ENCODE results near the gene B4GALT7.
A peak's percentile ranks its signal among the peaks of the same experiment; 100 is the strongest.

Gene B4GALT7

DNA sequence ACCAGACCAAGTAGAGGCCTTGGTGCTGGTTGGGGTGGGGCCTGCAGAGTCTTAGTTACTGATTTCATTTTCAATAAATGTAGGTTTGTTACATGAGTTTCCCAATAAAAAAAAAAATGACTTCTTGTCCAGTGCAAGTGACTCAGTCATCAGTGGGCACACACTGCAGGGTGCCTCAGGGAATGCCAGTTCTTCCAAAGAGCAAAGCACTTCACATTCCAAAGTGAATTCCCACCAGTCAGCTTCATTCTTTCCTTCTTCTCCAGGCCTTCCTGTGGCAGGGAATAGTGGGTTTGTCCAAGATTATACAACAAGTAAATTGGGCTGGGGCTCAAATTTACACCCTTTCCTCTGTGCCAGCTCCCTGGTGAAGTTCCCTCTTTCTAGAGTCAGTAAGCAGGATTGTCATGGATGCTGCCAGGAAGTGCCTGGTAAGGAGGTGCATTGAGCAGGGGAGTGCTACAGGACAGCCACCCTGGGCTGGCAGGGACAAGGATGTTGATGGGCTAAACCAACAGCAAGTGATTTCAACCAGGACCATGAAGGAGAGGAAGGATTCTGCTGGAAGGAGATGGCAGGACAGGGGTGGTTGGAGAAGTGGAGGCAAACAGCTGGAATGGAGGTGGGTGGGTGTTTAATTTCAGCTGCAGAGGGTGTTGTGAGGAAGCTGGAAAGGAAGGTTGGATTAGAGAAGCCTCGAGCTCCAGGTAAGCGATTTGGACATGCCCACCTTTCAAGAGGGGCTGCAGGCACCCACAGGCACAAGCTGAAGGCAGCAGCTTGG lies 3.7 kb upstream of the B4GALT7 start:
- no peaks in the 10 kb centered on the region for H3K9me3 ChIP-seq (ENCODE audit: control insufficient read depth, low read length)
- H3K4me3 ChIP-seq (ENCODE audit: low read length) = no peak overlapping the region
- peaks cover 15% of the 10 kb centered on the region for H3K4me1 ChIP-seq (ENCODE audit: control insufficient read depth, insufficient read depth, low read length)
- H3K36me3 ChIP-seq (ENCODE audit: control insufficient read depth, insufficient read depth, low read length) = peaks cover 23% of the 10 kb centered on the region
- H3K9ac ChIP-seq (ENCODE audit: low read length) = no peak overlapping the region
- no peaks in the 10 kb centered on the region for H3K27me3 ChIP-seq (ENCODE audit: control insufficient read depth, insufficient read depth, low read length)

DNA sequence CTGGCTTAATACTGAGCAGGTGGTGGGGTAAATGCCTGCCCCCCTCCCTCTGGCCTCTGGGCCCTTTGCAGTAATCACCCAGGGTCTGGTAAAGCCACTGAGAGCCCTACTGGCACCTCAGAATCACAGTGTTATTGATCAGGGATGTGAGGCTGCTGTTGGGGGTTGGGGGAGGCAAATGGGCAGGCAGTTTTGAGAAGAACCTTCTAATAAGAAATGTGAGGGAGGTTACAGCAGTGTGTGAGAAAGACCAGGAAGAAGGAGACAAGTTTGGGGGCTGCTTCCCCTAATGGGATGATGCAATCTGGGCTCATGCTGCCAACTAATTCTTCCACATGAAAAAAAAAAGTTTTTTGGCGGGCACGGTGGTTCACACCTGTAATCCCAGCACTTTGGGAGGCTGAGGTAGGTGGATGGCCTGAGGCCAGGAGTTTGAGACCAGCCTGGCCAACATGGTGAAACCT lies 3.1 kb upstream of the B4GALT7 start:
- Histone ChIP-seq H3K27me3 (ENCODE audit: control insufficient read depth, insufficient read depth, low read length) (no peaks in the 10 kb centered on the region), H3K4me1 (ENCODE audit: control insufficient read depth, insufficient read depth, low read length) (peaks cover 21% of the 10 kb centered on the region), H3K9ac (ENCODE audit: low read length) (no peak overlapping the region), H3K36me3 (ENCODE audit: control insufficient read depth, insufficient read depth, low read length) (peaks cover 23% of the 10 kb centered on the region), H3K9me3 (ENCODE audit: control insufficient read depth, low read length) (no peaks in the 10 kb centered on the region), H3K4me3 (ENCODE audit: low read length) (no peak overlapping the region)

DNA sequence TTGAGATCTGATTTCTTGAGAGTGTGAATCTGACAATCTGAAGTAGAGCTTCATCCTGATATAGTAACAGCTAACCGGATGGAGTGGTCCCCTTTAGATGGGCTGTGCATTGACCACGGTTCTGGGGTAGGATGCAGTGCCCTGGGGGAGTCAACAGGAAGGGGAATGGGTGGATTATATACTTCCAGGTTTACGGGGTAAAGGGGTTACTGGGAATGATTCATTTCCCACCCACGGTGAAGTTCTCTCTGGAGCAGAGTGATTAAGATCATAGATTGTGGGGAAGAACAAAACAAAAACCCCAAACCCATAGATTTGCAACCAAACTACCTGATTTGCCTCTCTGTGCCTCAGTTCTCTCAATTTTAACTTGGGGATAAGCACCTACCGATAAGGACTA lies 1.5 kb upstream of the B4GALT7 start:
- Histone ChIP-seq H3K9ac (ENCODE audit: low read length) (no peak overlapping the region), H3K4me1 (ENCODE audit: control insufficient read depth, insufficient read depth, low read length) (peaks cover 18% of the 10 kb centered on the region), H3K27me3 (ENCODE audit: control insufficient read depth, insufficient read depth, low read length) (no peaks in the 10 kb centered on the region), H3K4me3 (ENCODE audit: low read length) (no peak overlapping the region), H3K9me3 (ENCODE audit: control insufficient read depth, low read length) (no peaks in the 10 kb centered on the region), H3K36me3 (ENCODE audit: control insufficient read depth, insufficient read depth, low read length) (peaks cover 22% of the 10 kb centered on the region)

DNA sequence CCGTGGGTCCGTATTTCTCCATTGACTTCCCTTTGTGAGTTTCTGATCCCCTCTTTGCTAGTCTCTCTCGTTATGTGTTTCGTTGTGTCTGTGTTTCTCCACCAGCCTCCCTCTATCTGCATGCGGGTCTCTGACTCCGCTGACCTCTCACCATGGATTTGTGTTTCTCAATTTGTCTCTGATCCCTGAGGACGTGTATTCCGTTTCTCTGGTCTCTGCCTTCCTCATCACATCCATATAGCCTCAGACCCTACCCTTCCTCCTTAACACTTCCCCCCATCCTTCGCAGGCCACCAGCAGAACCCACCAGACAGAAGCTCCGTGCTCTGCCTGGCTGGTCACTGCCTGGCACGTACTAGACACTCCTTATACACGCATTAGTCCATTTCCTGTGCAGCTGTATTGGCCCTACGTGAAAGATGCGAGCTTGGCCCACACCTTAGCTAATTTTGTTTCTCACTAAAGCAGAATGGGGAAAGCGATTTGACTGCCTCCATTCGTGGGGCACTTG lies 631 bp downstream of the B4GALT7 start:
- Histone ChIP-seq H3K9ac (ENCODE audit: low read length) (peak overlapping the region; percentile 66), H3K4me1 (ENCODE audit: control insufficient read depth, insufficient read depth, low read length) (peaks cover 25% of the 10 kb centered on the region), H3K36me3 (ENCODE audit: control insufficient read depth, insufficient read depth, low read length) (peaks cover 2% of the 10 kb centered on the region), H3K9me3 (ENCODE audit: control insufficient read depth, low read length) (no peaks in the 10 kb centered on the region), H3K27me3 (ENCODE audit: control insufficient read depth, insufficient read depth, low read length) (no peaks in the 10 kb centered on the region), H3K4me3 (ENCODE audit: low read length) (peak overlapping the region; percentile 53)

DNA sequence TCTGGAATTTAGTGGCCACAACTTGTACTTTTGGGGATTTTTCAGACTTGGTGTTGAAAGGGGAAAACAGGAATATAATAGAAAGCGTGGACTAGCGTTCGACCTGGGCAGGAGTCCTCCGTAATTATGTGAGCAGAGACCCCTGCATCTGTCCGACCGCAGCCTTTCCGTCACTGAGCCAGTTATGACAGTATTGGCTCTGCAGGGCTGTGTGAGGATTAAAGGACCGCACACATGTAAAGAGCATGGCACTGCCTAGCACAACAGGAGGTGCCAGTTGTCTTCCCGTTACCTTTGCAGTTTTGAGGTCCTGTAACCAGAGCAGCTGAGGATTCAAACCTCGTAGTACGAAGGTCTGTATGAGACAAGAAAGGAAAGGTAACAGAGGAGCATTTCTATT lies 1.2 kb downstream of the B4GALT7 start:
- no peak overlapping the region for H3K4me3 ChIP-seq (ENCODE audit: low read length)
- no peak overlapping the region for H3K9ac ChIP-seq (ENCODE audit: low read length)

DNA sequence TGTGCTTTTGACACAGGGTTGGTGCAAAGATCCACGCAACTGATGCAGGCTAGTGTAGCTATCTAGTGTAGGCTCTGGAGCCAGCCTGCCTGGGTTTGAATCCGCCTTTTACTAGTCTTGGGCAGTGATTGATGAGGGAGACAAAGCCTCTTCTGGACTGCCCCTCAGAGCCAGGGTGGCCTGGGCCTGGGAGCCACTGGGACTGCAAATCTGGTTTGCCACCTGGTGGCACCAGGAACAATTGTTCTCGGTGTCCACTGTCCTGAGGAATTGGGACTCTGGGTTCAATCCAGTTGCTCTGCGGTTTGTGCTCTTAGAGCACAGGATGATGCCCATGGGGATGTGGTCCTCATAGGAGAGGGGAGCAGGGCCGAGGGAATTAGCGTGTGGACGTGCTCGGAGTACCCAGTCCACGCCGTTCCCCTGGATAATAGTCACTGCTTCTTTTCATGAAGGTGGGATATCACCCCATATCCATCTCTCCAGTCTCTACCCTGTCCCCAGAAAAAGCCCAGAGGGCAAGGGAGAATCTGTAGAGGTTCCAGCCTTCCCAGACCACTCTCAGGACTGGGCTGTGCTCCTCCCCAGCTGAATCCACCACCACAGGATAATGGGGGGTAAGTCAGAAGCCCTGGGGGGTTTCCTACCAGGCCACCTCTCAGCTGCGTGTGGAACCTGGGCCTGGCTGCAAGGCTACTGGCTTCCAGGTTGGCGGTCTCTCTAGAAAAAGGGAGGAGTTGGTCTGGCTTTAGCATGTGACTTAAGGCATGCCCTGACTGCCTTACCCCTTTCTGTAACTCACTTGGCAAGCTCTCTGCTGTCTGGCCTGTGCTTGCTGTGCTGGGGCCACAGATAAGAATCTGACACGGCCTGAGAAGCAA lies 1.9 kb downstream of the B4GALT7 start:
- Histone ChIP-seq H3K9ac (ENCODE audit: low read length) (no peak overlapping the region), H3K27me3 (ENCODE audit: control insufficient read depth, insufficient read depth, low read length) (no peaks in the 10 kb centered on the region), H3K36me3 (ENCODE audit: control insufficient read depth, insufficient read depth, low read length) (no peaks in the 10 kb centered on the region), H3K4me1 (ENCODE audit: control insufficient read depth, insufficient read depth, low read length) (peaks cover 28% of the 10 kb centered on the region), H3K4me3 (ENCODE audit: low read length) (no peak overlapping the region), H3K9me3 (ENCODE audit: control insufficient read depth, low read length) (no peaks in the 10 kb centered on the region)

More for the DNA sequence above, 1.2 kb downstream of the B4GALT7 start:
- H3K36me3 ChIP-seq (ENCODE audit: control insufficient read depth, insufficient read depth, low read length) = no peaks in the 10 kb centered on the region
- peaks cover 28% of the 10 kb centered on the region for H3K4me1 ChIP-seq (ENCODE audit: control insufficient read depth, insufficient read depth, low read length)
- H3K27me3 ChIP-seq (ENCODE audit: control insufficient read depth, insufficient read depth, low read length) = no peaks in the 10 kb centered on the region
- no peaks in the 10 kb centered on the region for H3K9me3 ChIP-seq (ENCODE audit: control insufficient read depth, low read length)

DNA sequence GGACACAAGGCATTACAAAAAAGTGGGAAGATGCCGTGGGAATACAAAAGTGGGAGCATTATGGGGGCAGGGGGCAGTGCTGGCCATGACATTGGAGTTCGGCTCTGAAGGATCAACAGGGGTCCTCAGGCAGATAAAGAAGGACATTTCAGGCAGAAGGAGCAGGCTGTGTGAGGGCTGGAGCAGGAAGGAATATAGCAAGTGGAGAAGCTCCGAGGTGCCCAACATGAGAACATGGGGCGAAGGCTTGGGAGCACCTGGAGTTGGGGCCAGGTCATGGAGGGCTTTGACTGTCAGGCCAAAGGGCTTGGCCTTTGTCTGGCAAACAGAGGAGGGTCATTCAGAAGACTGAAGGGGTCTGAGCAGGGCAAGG lies 2.5 kb downstream of the B4GALT7 start:
- peaks cover 33% of the 10 kb centered on the region for H3K4me1 ChIP-seq (ENCODE audit: control insufficient read depth, insufficient read depth, low read length)
- H3K9ac ChIP-seq (ENCODE audit: low read length) = no peak overlapping the region
- H3K4me3 ChIP-seq (ENCODE audit: low read length) = no peak overlapping the region
- H3K36me3 ChIP-seq (ENCODE audit: control insufficient read depth, insufficient read depth, low read length) = no peaks in the 10 kb centered on the region
- H3K27me3 ChIP-seq (ENCODE audit: control insufficient read depth, insufficient read depth, low read length) = no peaks in the 10 kb centered on the region
- H3K9me3 ChIP-seq (ENCODE audit: control insufficient read depth, low read length) = no peaks in the 10 kb centered on the region

DNA sequence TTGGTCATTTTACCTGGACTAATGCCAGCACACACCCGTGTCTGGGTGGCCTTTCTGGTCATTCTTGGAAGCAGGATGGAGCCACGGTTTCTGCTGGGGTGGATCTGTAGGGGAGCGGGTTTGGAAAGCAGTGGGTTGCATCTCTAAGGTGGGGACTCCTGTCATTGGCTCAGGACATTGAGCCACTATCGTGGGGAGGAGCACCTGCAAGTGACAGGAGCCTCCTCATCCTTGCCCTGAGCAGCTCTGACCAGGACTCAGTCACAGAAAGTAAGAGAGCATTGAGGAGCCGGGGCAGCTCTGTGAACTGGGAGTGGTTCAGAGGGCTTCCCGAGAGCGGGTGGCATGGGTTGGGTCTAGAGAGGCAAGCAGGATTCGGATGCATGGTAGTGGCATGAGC lies 3.7 kb downstream of the B4GALT7 start:
- H3K36me3 ChIP-seq (ENCODE audit: control insufficient read depth, insufficient read depth, low read length) = no peaks in the 10 kb centered on the region
- H3K27me3 ChIP-seq (ENCODE audit: control insufficient read depth, insufficient read depth, low read length) = no peaks in the 10 kb centered on the region
- H3K9ac ChIP-seq (ENCODE audit: low read length) = no peak overlapping the region
- H3K4me3 ChIP-seq (ENCODE audit: low read length) = no peak overlapping the region
- H3K9me3 ChIP-seq (ENCODE audit: control insufficient read depth, low read length) = no peaks in the 10 kb centered on the region
- H3K4me1 ChIP-seq (ENCODE audit: control insufficient read depth, insufficient read depth, low read length) = peaks cover 37% of the 10 kb centered on the region

DNA sequence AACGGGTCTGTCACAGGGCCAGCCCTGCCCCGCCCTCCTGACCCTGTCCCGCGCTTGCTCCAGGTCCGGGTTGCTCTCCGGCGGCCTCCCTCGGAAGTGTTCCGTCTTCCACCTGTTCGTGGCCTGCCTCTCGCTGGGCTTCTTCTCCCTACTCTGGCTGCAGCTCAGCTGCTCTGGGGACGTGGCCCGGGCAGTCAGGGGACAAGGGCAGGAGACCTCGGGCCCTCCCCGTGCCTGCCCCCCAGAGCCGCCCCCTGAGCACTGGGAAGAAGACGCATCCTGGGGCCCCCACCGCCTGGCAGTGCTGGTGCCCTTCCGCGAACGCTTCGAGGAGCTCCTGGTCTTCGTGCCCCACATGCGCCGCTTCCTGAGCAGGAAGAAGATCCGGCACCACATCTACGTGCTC lies 4.2 kb downstream of the B4GALT7 start:
- Histone ChIP-seq H3K4me3 (ENCODE audit: low read length) (no peak overlapping the region), H3K9ac (ENCODE audit: low read length) (no peak overlapping the region), H3K4me1 (ENCODE audit: control insufficient read depth, insufficient read depth, low read length) (peaks cover 37% of the 10 kb centered on the region), H3K27me3 (ENCODE audit: control insufficient read depth, insufficient read depth, low read length) (no peaks in the 10 kb centered on the region), H3K9me3 (ENCODE audit: control insufficient read depth, low read length) (no peaks in the 10 kb centered on the region), H3K36me3 (ENCODE audit: control insufficient read depth, insufficient read depth, low read length) (no peaks in the 10 kb centered on the region)

DNA sequence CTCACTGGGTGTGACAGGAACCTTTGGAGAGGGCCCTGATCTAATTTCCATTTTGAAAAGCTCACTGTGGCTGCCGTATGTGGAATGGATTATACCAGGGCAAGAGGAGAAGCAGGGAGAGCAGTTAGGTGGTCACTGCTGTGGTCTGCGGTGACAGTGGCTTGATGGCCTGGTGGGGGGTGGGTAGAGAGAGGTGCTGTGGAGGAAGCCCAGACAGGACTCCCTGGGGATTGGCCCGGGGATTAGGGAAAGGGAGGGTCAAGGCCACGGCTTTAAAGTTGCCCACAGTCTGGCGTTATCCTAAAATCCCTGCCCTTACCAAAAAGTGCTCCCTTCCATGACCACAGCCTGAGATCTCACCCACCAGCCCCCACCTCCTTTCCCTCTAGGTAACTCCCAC lies 4.7 kb downstream of the B4GALT7 start:
- Histone ChIP-seq H3K36me3 (ENCODE audit: control insufficient read depth, insufficient read depth, low read length) (no peaks in the 10 kb centered on the region), H3K9ac (ENCODE audit: low read length) (peak overlapping the region; percentile 36), H3K9me3 (ENCODE audit: control insufficient read depth, low read length) (no peaks in the 10 kb centered on the region), H3K27me3 (ENCODE audit: control insufficient read depth, insufficient read depth, low read length) (no peaks in the 10 kb centered on the region), H3K4me3 (ENCODE audit: low read length) (no peak overlapping the region), H3K4me1 (ENCODE audit: control insufficient read depth, insufficient read depth, low read length) (peaks cover 37% of the 10 kb centered on the region)

DNA sequence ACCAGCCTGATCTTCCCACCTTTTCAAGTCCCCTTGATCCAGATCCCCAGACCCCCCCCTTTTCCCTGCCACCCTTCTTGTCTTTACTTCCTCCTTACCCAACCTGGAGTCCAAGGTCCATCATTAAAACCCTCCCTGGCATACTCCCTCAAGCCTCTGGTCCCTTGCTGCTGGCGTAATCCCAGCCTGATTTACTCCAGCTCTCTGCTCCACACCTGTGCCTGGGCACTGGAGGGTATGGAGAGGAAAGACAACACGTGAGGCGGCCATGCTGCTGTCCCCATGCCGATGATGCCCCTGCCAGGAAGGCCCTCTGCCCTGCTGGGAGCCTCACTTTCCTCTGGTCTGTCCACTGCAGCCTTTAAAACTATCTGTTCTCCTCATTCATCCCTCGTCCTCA lies 5.1 kb downstream of the B4GALT7 start:
- H3K36me3 ChIP-seq (ENCODE audit: control insufficient read depth, insufficient read depth, low read length) = no peaks in the 10 kb centered on the region
- H3K4me1 ChIP-seq (ENCODE audit: control insufficient read depth, insufficient read depth, low read length) = peaks cover 37% of the 10 kb centered on the region

DNA sequence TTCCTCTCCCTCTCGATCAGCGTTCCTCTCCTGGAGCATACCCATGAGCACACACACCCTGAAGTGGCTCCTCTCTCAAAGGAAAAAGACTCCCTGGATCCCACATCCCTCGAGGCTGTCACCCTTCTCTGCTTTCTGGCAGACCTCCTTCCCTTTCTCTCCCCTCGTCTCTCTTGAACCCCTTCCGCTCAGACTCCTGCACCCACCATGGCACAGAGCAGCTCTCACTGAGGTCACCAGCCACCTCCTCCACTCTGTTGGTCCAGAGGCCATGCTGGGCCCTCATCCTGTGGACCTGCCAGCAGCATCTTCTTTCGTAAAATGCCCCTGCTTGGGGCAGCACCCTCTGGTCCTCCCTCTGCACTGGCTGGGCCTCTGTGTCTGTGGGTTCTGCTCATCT lies 5.7 kb downstream of the B4GALT7 start:
- peaks cover 35% of the 10 kb centered on the region for H3K4me1 ChIP-seq (ENCODE audit: control insufficient read depth, insufficient read depth, low read length)
- H3K4me3 ChIP-seq (ENCODE audit: low read length) = no peak overlapping the region
- H3K9ac ChIP-seq (ENCODE audit: low read length) = no peak overlapping the region

More for the DNA sequence above, 5.1 kb downstream of the B4GALT7 start:
- Histone ChIP-seq H3K9me3 (ENCODE audit: control insufficient read depth, low read length) (no peaks in the 10 kb centered on the region), H3K9ac (ENCODE audit: low read length) (peak overlapping the region; percentile 36), H3K4me3 (ENCODE audit: low read length) (no peak overlapping the region), H3K27me3 (ENCODE audit: control insufficient read depth, insufficient read depth, low read length) (no peaks in the 10 kb centered on the region)

More for the DNA sequence above, 5.7 kb downstream of the B4GALT7 start:
- no peaks in the 10 kb centered on the region for H3K9me3 ChIP-seq (ENCODE audit: control insufficient read depth, low read length)
- H3K27me3 ChIP-seq (ENCODE audit: control insufficient read depth, insufficient read depth, low read length) = no peaks in the 10 kb centered on the region
- H3K36me3 ChIP-seq (ENCODE audit: control insufficient read depth, insufficient read depth, low read length) = no peaks in the 10 kb centered on the region
